Erythroblast (primary cell): ENCODE measurements around the gene FIZ1.

Experiments
- GATA1 ChIP-seq: IDR thresholded peaks from 2 replicates; pipeline ENCODE4 v1.6.1; 2011; ENCODE audit warnings: low read depth, mild to moderate bottlenecking, control low read depth, low read length, moderate library complexity
- POLR2A ChIP-seq: IDR thresholded peaks from 2 replicates; pipeline ENCODE4 v1.6.1; 2011; ENCODE audit warnings: mild to moderate bottlenecking, low read length

DNA sequence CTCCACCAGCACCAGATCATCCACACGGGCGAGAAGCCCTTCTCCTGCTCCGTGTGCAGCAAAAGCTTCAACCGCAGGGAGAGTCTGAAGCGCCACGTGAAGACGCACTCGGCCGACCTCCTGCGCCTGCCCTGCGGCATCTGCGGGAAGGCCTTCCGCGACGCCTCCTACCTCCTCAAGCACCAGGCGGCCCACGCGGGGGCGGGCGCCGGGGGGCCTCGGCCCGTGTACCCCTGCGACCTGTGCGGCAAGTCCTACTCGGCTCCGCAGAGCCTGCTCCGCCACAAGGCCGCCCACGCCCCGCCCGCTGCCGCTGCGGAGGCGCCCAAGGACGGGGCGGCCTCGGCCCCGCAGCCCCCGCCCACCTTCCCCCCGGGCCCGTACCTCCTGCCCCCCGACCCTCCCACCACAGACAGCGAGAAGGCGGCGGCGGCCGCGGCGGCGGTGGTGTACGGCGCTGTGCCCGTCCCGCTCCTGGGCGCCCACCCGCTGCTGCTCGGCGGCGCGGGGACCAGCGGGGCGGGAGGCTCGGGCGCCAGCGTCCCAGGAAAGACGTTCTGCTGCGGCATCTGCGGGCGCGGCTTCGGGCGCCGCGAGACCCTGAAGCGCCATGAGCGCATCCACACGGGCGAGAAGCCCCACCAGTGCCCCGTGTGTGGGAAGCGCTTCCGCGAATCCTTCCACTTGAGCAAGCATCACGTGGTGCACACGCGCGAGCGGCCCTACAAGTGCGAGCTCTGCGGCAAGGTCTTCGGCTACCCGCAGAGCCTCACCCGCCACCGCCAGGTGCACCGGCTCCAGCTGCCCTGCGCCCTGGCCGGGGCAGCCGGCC lies 15.6 kb upstream of the FIZ1 start:
- TF ChIP-seq POLR2A (no peak), GATA1 (no peak)
